HG02610 (cell line): Measurements from ENCODE around the gene MBD3L2B.
"Not testable (repeated sequence)": the region's sequence is repeated elsewhere in the genome, so short reads cannot be mapped to it uniquely, and the experiment has no call there.

Experiments
- ATAC-seq: cut with Tn5 transposase; IDR thresholded peaks from one replicate; pipeline ENCODE4 v1.9.1; 2021; ENCODE audit warnings: mild to moderate bottlenecking, moderate library complexity; ENCODE audit not compliant: unreplicated experiment

MBD3L2B gene

GRCh38 chr19:7021331-7021730, at the start of gene MBD3L2B:
TSS of gene MBD3L2B (minus strand) at chr19:7021431. CDS start at chr19:7021397, 34 bp downstream.
- not testable (repeated sequence) for ATAC-seq

GRCh38 chr19:7069904-7070226, 48.6 kb upstream of the MBD3L2B start:
- ATAC-seq: peak; percentile 20

GRCh38 chr19:7069042-7069903, 48.0 kb upstream of the MBD3L2B start, which contains the start of gene ZNF557:
TSS of gene ZNF557 (plus strand) at chr19:7069703. CDS start at chr19:7075075, 5,372 bp downstream.
- peak; percentile 92 for ATAC-seq

GRCh38 chr19:7068599-7068998, 47.4 kb upstream of the MBD3L2B start:
- ATAC-seq: no peak

- ATAC-seq: no peak
Measured at GRCh38 chr19:7067716-7068115, 46.5 kb upstream of the MBD3L2B start.

- not testable (repeated sequence) for ATAC-seq
Measured at GRCh38 chr19:7067122-7067521, 45.9 kb upstream of the MBD3L2B start.

- ATAC-seq: no peak
Measured at GRCh38 chr19:7063764-7064418, 42.7 kb upstream of the MBD3L2B start.

- ATAC-seq: no peak
Measured at GRCh38 chr19:7063339-7063738, 42.1 kb upstream of the MBD3L2B start.

- not testable (repeated sequence) for ATAC-seq
Measured at GRCh38 chr19:7059977-7060376, 38.7 kb upstream of the MBD3L2B start.

GRCh38 chr19:7058576-7058975, 37.3 kb upstream of the MBD3L2B start, which contains the start of gene MBD3L3:
TSS of gene MBD3L3 (minus strand) at chr19:7058676. CDS start at chr19:7058605, 71 bp downstream.
- not testable (repeated sequence) for ATAC-seq

- not testable (repeated sequence) for ATAC-seq
Measured at GRCh38 chr19:7056371-7056770, 35.1 kb upstream of the MBD3L2B start.

- ATAC-seq: not testable (repeated sequence)
Measured at GRCh38 chr19:7055679-7056078, 34.4 kb upstream of the MBD3L2B start.

- not testable (repeated sequence) for ATAC-seq
Measured at GRCh38 chr19:7054635-7055368, 33.6 kb upstream of the MBD3L2B start.

- ATAC-seq: not testable (repeated sequence)
Measured at GRCh38 chr19:7052896-7053295, 31.7 kb upstream of the MBD3L2B start.

GRCh38 chr19:7051421-7051820, 30.2 kb upstream of the MBD3L2B start:
- ATAC-seq: not testable (repeated sequence)

GRCh38 chr19:7049021-7049420, 27.8 kb upstream of the MBD3L2B start, which contains the start of gene MBD3L2:
TSS of gene MBD3L2 (plus strand) at chr19:7049321. CDS start at chr19:7049374, 53 bp downstream.
- not testable (repeated sequence) for ATAC-seq

GRCh38 chr19:7041563-7041962, 20.3 kb upstream of the MBD3L2B start:
- not testable (repeated sequence) for ATAC-seq

- ATAC-seq: not testable (repeated sequence)
Measured at GRCh38 chr19:7040079-7040478, 18.8 kb upstream of the MBD3L2B start, which contains the start of gene MBD3L4. TSS of gene MBD3L4 (minus strand) at chr19:7040179. CDS start at chr19:7040144, 35 bp downstream.

- ATAC-seq: not testable (repeated sequence)
Measured at GRCh38 chr19:7030278-7030677, 9.0 kb upstream of the MBD3L2B start, which contains the start of gene MBD3L5. TSS of gene MBD3L5 (plus strand) at chr19:7030578. CDS start at chr19:7030612, 34 bp downstream.

GRCh38 chr19:7028790-7029189, 7.6 kb upstream of the MBD3L2B start:
- not testable (repeated sequence) for ATAC-seq

- no peak for ATAC-seq
Measured at GRCh38 chr19:7018828-7019227, 2.4 kb downstream of the MBD3L2B start.
